CD4-positive, alpha-beta T cell (primary cell): ENCODE results near the gene ARHGAP31. TPM values are rescaled to one million over a fixed set of nuclear protein-coding genes. Genes with fewer than 3 reads are reported as not detected.

Experiments
- ATAC-seq: fragments of 200-7000 bp; cut with Tn5 transposase; one replicate; pipeline ENCODE4 v1.10.0; 2022; ENCODE audit warnings: mild to moderate bottlenecking; ENCODE audit not compliant: poor library complexity
- CTCF ChIA-PET: fragments of 350-600 bp; sonication (Branson Sonifier 250); formaldehyde crosslinking; loops from one replicate; lab custom pipeline; 2021; ENCODE audit warnings: antibody characterized with exemption, inconsistent platforms; lab: Charles Lee
- POLR2A ChIA-PET: fragments of 350-600 bp; sonication (Branson Sonifier 250); formaldehyde crosslinking; loops from one replicate; lab custom pipeline; 2021; ENCODE audit warnings: antibody characterized with exemption, inconsistent platforms; lab: Charles Lee
- DNase-seq, 14 experiments: peaks; one replicate each; pipeline ENCODE4 v3.0.0-alpha.2; 2013 to 2020; ENCODE audit warnings: mixed read lengths in 2 of 14
- H3K27ac ChIP-seq, 2 donors: one replicate each; pipeline versions ENCODE4 v1.5.1 to v1.7.0; 2013; ENCODE audit warnings: low read length in 2 of 2, low read depth in 1 of 2, mild to moderate bottlenecking in 1 of 2
- H3K27me3 ChIP-seq, 2 experiments: 1 replicate in 1 of 2; 2 replicates in 1 of 2; pipeline versions ENCODE4 v1.6.1 to v1.7.0; 2013; ENCODE audit warnings: low read length in 2 of 2, control low read depth in 1 of 2, mild to moderate bottlenecking in 1 of 2, moderate library complexity in 1 of 2; ENCODE audit not compliant: insufficient read depth in 2 of 2, control insufficient read depth in 1 of 2
- H3K36me3 ChIP-seq: one replicate; pipeline ENCODE4 v1.6.1; 2013; ENCODE audit warnings: low read length, control low read depth; ENCODE audit not compliant: insufficient read depth
- H3K4me1 ChIP-seq: one replicate; pipeline ENCODE4 v1.6.1; 2013; ENCODE audit warnings: low read length, control low read depth; ENCODE audit not compliant: insufficient read depth
- H3K4me3 ChIP-seq: one replicate; pipeline ENCODE4 v1.5.1; 2013; ENCODE audit warnings: mild to moderate bottlenecking, low read length, moderate library complexity
- H3K9me3 ChIP-seq, 2 experiments: 1 replicate in 1 of 2; 2 replicates in 1 of 2; pipeline versions ENCODE4 v1.6.1 to v1.7.0; 2013; ENCODE audit warnings: low read length in 2 of 2, mild to moderate bottlenecking in 2 of 2, control low read depth in 1 of 2, moderate library complexity in 1 of 2; ENCODE audit not compliant: control insufficient read depth in 1 of 2, insufficient read depth in 1 of 2
- H3K27ac Mint-ChIP-seq: one replicate; pipeline ENCODE4 v1.8.0; 2020; ENCODE audit warnings: mixed read lengths
- H3K27me3 Mint-ChIP-seq: one replicate; pipeline ENCODE4 v1.8.0; 2021; ENCODE audit warnings: mixed read lengths
- H3K36me3 Mint-ChIP-seq: one replicate; pipeline ENCODE4 v1.8.0; 2021; ENCODE audit warnings: low read depth, mixed read lengths
- H3K4me1 Mint-ChIP-seq: one replicate; pipeline ENCODE4 v1.8.0; 2021; ENCODE audit warnings: low read depth, mixed read lengths
- H3K4me3 Mint-ChIP-seq: one replicate; pipeline ENCODE4 v1.8.0; 2020; ENCODE audit warnings: mild to moderate bottlenecking, mixed read lengths
- H3K9me3 Mint-ChIP-seq: one replicate; pipeline ENCODE4 v1.8.0; 2020; ENCODE audit warnings: mixed read lengths
- intact Hi-C, 2 experiments: fragments of 100-400 bp; cut with DNase I in 1 of 2; cut with micrococcal nuclease in 1 of 2; formaldehyde crosslinking; loops; one replicate each; pipeline versions ENCODE4 v1.15.1 to v1.9.0; 2023 to 2025; cut with DNase I, micrococcal nuclease
- total RNA-seq, 174 experiments: library from RNA in 2 of 174; stranded (reverse) in 2 of 174; gene quantifications; one replicate each; pipeline ENCODE4 v1.2.3 and lab custom pipeline; 2021 to 2026
- TF ChIP-seq, protein P1 (sequence below): fragments of 200-600 bp; IDR thresholded peaks from one replicate; pipeline ENCODE4 v1.8.0; 2022; ENCODE audit warnings: antibody characterized with exemption, mild to moderate bottlenecking

Gene ARHGAP31
- total RNA-seq, 2 experiments from 2014 or later, result 2.4 to 2.9 TPM

DNA sequence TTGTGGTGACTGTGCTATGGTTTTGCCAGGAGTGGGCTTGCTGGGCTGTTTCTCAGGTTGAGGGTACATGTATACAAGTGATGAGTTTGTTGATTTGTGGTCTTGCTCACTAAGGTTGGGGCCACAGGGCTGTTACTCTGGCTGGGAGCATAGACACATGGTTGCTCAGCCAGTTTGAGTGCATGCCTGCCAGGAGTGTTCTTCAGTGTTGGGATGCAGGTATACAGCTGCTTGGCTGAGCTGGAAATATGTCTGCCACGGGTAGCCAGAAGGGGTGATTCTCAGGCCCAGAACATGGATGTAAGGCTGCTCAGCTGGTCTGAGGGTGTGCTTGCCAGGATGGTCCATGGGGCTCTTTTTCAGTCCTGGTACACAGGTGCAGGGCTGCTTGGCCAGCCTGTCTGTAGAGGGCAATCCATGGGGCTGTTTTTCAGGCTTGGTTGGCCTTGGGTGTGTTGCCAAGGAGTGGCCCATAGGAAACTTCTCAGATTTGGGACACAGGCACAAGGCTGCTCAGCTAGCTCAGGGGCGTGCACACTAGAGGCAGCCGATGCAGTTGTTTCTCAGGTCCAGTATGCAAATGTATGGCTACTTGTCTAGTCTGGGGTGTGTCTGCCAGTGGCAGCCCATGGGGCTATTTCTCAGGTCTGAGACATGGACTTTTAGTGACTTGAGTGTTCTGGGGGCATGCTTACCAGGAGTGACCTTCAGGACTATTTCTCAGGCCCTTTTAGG lies 5.3 kb upstream of the ARHGAP31 start:
- TF ChIP-seq, protein P1, sequence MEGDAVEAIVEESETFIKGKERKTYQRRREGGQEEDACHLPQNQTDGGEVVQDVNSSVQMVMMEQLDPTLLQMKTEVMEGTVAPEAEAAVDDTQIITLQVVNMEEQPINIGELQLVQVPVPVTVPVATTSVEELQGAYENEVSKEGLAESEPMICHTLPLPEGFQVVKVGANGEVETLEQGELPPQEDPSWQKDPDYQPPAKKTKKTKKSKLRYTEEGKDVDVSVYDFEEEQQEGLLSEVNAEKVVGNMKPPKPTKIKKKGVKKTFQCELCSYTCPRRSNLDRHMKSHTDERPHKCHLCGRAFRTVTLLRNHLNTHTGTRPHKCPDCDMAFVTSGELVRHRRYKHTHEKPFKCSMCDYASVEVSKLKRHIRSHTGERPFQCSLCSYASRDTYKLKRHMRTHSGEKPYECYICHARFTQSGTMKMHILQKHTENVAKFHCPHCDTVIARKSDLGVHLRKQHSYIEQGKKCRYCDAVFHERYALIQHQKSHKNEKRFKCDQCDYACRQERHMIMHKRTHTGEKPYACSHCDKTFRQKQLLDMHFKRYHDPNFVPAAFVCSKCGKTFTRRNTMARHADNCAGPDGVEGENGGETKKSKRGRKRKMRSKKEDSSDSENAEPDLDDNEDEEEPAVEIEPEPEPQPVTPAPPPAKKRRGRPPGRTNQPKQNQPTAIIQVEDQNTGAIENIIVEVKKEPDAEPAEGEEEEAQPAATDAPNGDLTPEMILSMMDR, result no peak
- Mint-ChIP-seq H3K4me3 (no peak overlapping the region), H3K27me3 (no peaks in the 10 kb centered on the region), H3K36me3 (peaks cover 23% of the 10 kb centered on the region), H3K9me3 (peaks cover 8% of the 10 kb centered on the region), H3K27ac (no peak overlapping the region), H3K4me1 (peaks cover 30% of the 10 kb centered on the region)
- Histone ChIP-seq H3K4me3 (no peak overlapping the region), H3K27me3 (no peaks in the 10 kb centered on the region), H3K36me3 (no peaks in the 10 kb centered on the region), H3K9me3 (peaks cover 0 to 17% of the 10 kb centered on the region in 2 experiments), H3K4me1 (peaks cover 31% of the 10 kb centered on the region), H3K27ac (no peak overlapping the region)
- ChIA-PET CTCF (no interaction called here), POLR2A (no interaction called here)
- no peak for DNase-seq
- ATAC-seq, result no peak
- intact Hi-C loops, result no loop called here

DNA sequence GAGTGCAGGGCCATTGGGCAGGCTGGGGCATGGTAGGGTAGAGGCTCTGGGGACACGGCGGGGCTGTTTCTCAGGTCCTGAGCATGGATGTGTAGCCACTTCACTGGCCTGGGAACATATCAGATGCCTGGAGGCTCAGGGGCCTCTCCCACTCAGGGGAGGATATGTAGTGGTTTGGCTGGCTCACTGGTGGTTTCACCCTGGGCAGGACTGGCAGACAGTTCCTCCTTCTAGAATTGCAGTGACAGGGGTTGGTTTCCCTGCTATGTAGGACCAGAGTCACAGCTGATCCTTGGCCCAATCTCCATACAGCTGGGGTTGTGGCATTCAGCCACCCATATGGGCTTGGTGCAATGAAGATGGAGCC lies 4.8 kb upstream of the ARHGAP31 start:
- no peaks in the 10 kb centered on the region for H3K27me3 ChIP-seq
- ATAC-seq (no peak), DNase-seq (peak in 1 of 14 experiments; percentile 16)
- H3K36me3 ChIP-seq, result no peaks in the 10 kb centered on the region
- Mint-ChIP-seq H3K27ac (no peak overlapping the region), H3K9me3 (peaks cover 8% of the 10 kb centered on the region), H3K27me3 (no peaks in the 10 kb centered on the region), H3K4me1 (peaks cover 33% of the 10 kb centered on the region), H3K36me3 (peaks cover 28% of the 10 kb centered on the region), H3K4me3 (no peak overlapping the region)
- intact Hi-C loops, result no loop called here
- CTCF ChIA-PET, result no interaction called here
- H3K4me3 ChIP-seq, result no peak overlapping the region
- TF ChIP-seq, protein P1, result no peak
- POLR2A ChIA-PET, result no interaction called here
- H3K9me3 ChIP-seq, result peaks cover 0 to 17% of the 10 kb centered on the region in 2 experiments
- H3K4me1 ChIP-seq, result peaks cover 35% of the 10 kb centered on the region
- no peak overlapping the region for H3K27ac ChIP-seq

DNA sequence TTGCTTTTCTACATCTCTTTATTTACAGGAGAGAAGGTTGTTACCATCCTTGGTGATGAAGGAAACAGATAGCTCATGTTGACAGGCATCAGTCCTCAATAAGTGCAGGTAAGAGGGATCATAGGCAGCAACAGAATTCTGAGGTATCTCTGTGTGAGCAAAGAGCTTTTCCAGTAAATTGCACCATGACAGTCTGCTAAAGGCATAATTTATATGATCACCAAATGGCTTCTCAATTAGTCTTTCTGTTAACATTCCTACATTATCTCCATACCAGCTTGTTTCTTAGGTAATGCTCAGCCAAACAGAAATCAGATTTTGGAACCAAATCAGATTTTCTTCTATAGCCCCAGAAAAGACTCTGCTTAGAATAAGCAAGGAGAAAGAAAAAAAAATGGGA lies 3.6 kb upstream of the ARHGAP31 start:
- Histone ChIP-seq H3K27ac (no peak overlapping the region), H3K4me3 (no peak overlapping the region), H3K4me1 (peaks cover 43% of the 10 kb centered on the region), H3K36me3 (no peaks in the 10 kb centered on the region), H3K9me3 (peaks cover 0 to 17% of the 10 kb centered on the region in 2 experiments), H3K27me3 (no peaks in the 10 kb centered on the region)
- TF ChIP-seq, protein P1, result no peak
- CTCF ChIA-PET, result no interaction called here
- peak overlapping the region; percentile 17 for H3K4me3 Mint-ChIP-seq
- H3K27me3 Mint-ChIP-seq, result no peaks in the 10 kb centered on the region
- POLR2A ChIA-PET, result interaction anchor here (1.1 kb wide), 1 partner anchor 10 kb away, joined by 3 read pairs; no protein-coding TSS in a partner anchor
- ATAC-seq, result no peak
- DNase-seq, result no peak
- peaks cover 6% of the 10 kb centered on the region for H3K9me3 Mint-ChIP-seq
- H3K36me3 Mint-ChIP-seq, result peaks cover 27% of the 10 kb centered on the region
- intact Hi-C loops, result loop anchor here (2.0 to 10.0 kb wide), 5 partner anchors 46 to 794 kb away; partner anchors contain the start of genes POGLUT1 (in 2 of the 2) and TMEM39A (in 1 of the 2)
- H3K4me1 Mint-ChIP-seq, result peaks cover 43% of the 10 kb centered on the region
- no peak overlapping the region for H3K27ac Mint-ChIP-seq
